Chondrocyte (in vitro differentiated cells): ENCODE data around the gene ULK4. TPM values are rescaled to one million over a fixed set of nuclear protein-coding genes. Genes with fewer than 3 reads are reported as not detected.
A peak's percentile ranks its signal among the peaks of the same experiment; 100 is the strongest.

Experiments
- DNase-seq: peaks from one replicate; pipeline ENCODE4 v3.0.0; 2021; ENCODE audit warnings: mixed read lengths, low spot score
- H3K27ac Mint-ChIP-seq: one replicate; pipeline ENCODE4 v1.8.0; 2021; ENCODE audit warnings: mild to moderate bottlenecking, moderate library complexity, mixed read lengths; ENCODE audit not compliant: unreplicated experiment
- H3K27me3 Mint-ChIP-seq: 2 replicates; pipeline ENCODE4 v1.8.0; 2021; ENCODE audit warnings: low read depth, mixed read lengths
- H3K36me3 Mint-ChIP-seq: 2 replicates; pipeline ENCODE4 v1.8.0; 2021; ENCODE audit warnings: low read depth, mixed read lengths
- H3K4me1 Mint-ChIP-seq: 2 replicates; pipeline ENCODE4 v1.8.0; 2021; ENCODE audit warnings: low read depth, mild to moderate bottlenecking, mixed read lengths
- H3K4me3 Mint-ChIP-seq: one replicate; pipeline ENCODE4 v1.8.0; 2021; ENCODE audit warnings: mild to moderate bottlenecking, moderate library complexity, mixed read lengths; ENCODE audit not compliant: unreplicated experiment
- H3K9me3 Mint-ChIP-seq: 2 replicates; pipeline ENCODE4 v1.8.0; 2021; ENCODE audit warnings: low read depth, mixed read lengths
- CTCF ChIP-seq: fragments of 200-600 bp; sonication (generic); IDR thresholded peaks from 2 replicates; pipeline ENCODE4 v1.5.0; 2021; ENCODE audit warnings: antibody characterized with exemption, mild to moderate bottlenecking, moderate library complexity
- total RNA-seq: library from RNA; stranded (reverse); gene quantifications from 3 replicates; pipeline ENCODE4 v1.2.1, GENCODE V29; 2021

The ULK4 gene
- total RNA-seq, 1 donor from 2014 or later, result 9.1 TPM

- Mint-ChIP-seq H3K36me3 (peaks cover 3% of the 10 kb centered on the region), H3K27ac (peak overlapping the region; percentile 2), H3K9me3 (no peaks in the 10 kb centered on the region), H3K4me3 (no peak overlapping the region), H3K4me1 (peaks cover 77% of the 10 kb centered on the region), H3K27me3 (no peaks in the 10 kb centered on the region)
- no peak for DNase-seq
- TF ChIP-seq CTCF, result no peak
Observed at GRCh38 chr3:41213588-41213987, 748.3 kb downstream of the ULK4 start.

- Mint-ChIP-seq H3K4me1 (peaks cover 80% of the 10 kb centered on the region), H3K4me3 (no peak overlapping the region), H3K27me3 (no peaks in the 10 kb centered on the region), H3K36me3 (peaks cover 5% of the 10 kb centered on the region), H3K9me3 (no peaks in the 10 kb centered on the region), H3K27ac (no peak overlapping the region)
- no peak for DNase-seq
- TF ChIP-seq CTCF, result no peak
Observed at GRCh38 chr3:41212088-41212487, 749.8 kb downstream of the ULK4 start.

DNA sequence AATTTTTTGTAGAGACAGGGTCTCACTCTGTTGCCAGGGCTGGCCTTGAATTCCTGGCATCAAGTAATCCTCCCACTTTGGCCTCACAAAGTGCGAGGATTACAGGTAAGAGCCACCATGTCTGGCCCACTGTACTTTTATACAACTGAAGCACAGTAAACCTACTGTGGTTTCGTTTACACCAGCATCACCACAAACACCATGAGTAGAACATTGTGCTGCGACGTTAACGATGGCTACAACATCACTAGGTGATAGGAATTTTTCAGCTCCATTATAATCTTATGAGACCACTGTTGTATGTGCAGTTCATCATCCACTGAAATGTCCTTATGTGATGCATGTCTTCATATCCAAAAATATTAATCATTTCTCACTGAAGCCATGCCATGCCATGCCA lies 750.9 kb downstream of the ULK4 start:
- TF ChIP-seq CTCF, result no peak
- no peak overlapping the region for H3K4me3 Mint-ChIP-seq
- H3K36me3 Mint-ChIP-seq, result peaks cover 5% of the 10 kb centered on the region
- DNase-seq, result no peak
- H3K27me3 Mint-ChIP-seq, result no peaks in the 10 kb centered on the region
- H3K4me1 Mint-ChIP-seq, result peaks cover 81% of the 10 kb centered on the region
- H3K27ac Mint-ChIP-seq, result no peak overlapping the region
- no peaks in the 10 kb centered on the region for H3K9me3 Mint-ChIP-seq

DNA sequence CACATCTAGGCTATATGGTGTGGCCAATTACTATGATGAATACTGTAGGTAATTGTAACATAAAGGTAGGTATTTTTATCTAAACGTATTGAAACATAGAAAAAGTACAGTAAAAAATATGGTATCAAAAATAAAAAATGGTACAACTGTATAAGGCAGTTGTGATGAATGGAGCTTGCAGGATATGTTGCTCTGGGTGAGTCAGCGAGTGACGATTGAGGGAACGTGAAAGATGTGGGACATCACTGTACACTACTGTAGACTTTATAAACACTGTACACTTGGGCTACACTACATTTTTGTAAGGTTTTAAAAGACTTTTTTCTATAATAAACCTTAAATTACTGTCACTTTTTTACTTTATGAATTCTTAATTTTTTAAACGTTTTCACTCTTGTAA lies 752.3 kb downstream of the ULK4 start:
- H3K4me3 Mint-ChIP-seq, result no peak overlapping the region
- H3K9me3 Mint-ChIP-seq, result no peaks in the 10 kb centered on the region
- peaks cover 4% of the 10 kb centered on the region for H3K36me3 Mint-ChIP-seq
- no peak overlapping the region for H3K27ac Mint-ChIP-seq
- DNase-seq, result no peak
- H3K4me1 Mint-ChIP-seq, result peaks cover 80% of the 10 kb centered on the region
- no peak for TF ChIP-seq CTCF
- no peaks in the 10 kb centered on the region for H3K27me3 Mint-ChIP-seq

DNA sequence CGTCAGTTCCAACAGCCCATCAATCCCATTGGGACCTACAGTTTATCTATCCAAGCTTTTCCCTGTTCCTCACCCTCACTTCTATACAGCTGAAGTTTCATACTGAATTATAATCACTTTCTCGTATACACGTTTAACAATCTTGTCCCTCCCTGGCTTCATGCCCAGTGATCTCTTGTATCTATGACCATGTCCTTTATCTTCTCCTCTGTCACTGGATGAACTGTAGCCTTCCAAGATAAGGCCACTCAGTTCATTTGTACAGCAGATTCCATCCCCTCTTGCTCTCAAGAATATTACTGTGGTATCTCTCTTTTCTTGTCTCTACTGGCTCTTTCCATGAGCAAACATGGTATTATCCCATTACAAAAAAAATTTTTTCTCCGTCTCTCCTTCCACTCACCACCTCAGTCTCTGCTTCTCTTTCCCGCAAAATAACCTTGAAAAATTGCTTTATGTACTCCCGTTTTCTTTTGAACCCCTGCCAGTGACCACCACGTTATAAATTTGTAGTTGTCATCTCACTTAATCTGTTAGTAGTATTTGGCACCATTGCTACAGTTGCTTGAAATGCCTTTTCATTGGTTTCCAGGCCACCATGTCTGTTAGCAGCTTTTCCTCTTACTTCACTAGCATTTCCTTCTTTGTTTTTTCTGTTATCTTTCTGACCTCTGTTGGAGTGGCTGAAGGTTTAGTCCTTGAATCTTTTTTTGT lies 753.2 kb downstream of the ULK4 start:
- no peaks in the 10 kb centered on the region for H3K27me3 Mint-ChIP-seq
- TF ChIP-seq CTCF, result no peak

More for the DNA sequence above, 753.2 kb downstream of the ULK4 start:
- no peak for DNase-seq
- H3K36me3 Mint-ChIP-seq, result peaks cover 4% of the 10 kb centered on the region
- peak overlapping the region; percentile 29 for H3K27ac Mint-ChIP-seq
- H3K4me3 Mint-ChIP-seq, result no peak overlapping the region
- H3K9me3 Mint-ChIP-seq, result no peaks in the 10 kb centered on the region
- peaks cover 80% of the 10 kb centered on the region for H3K4me1 Mint-ChIP-seq
